ENCODE measurements around the gene CTAGE1.

The CTAGE1 gene

GRCh38 chr18:22417496-22418188 is at the start of gene CTAGE1:
CTAGE1 (minus strand) TSS chr18:22417915; CDS start chr18:22417811, 104 bp downstream.
- Histone ChIP-seq H3K27me3 (ENCODE audit: control insufficient read depth, insufficient read depth, low read length) (no peaks in the 10 kb centered on the region), H3K9me3 (ENCODE audit: control insufficient read depth, insufficient read depth, low read length) (0 out of 2 replicates have a peak, but pooled peaks cover 3% of the 10 kb centered on the region), H3K4me3 (ENCODE audit: low read depth, low read length) (no peak within 1 kb of the TSS), H3K36me3 (ENCODE audit: control insufficient read depth, insufficient read depth, low read length) (no peaks in the 10 kb centered on the region), H3K27ac (ENCODE audit: low read depth, low read length) (no peak within 1 kb of the TSS), H3K4me1 (ENCODE audit: control insufficient read depth, insufficient read depth, low read length) (no peaks in the 10 kb centered on the region), H3K9ac (ENCODE audit: low read depth, low read length) (no peak within 1 kb of the TSS)

GRCh38 chr18:22466608-22467395 is 49.1 kb upstream of the CTAGE1 start:
- peaks cover 17% of the 10 kb centered on the region for H3K4me1 ChIP-seq (ENCODE audit: control insufficient read depth, insufficient read depth, low read length)
- no peaks in the 10 kb centered on the region for H3K9me3 ChIP-seq (ENCODE audit: control insufficient read depth, insufficient read depth, low read length)
- H3K27ac ChIP-seq (ENCODE audit: low read depth, low read length): no peak overlapping the region
- no peak overlapping the region for H3K9ac ChIP-seq (ENCODE audit: low read depth, low read length)
- no peaks in the 10 kb centered on the region for H3K36me3 ChIP-seq (ENCODE audit: control insufficient read depth, insufficient read depth, low read length)
- no peaks in the 10 kb centered on the region; the same call in 1 of the 2 replicates for H3K27me3 ChIP-seq (ENCODE audit: control insufficient read depth, insufficient read depth, low read length)
- H3K4me3 ChIP-seq (ENCODE audit: low read depth, low read length): no peak overlapping the region

- Histone ChIP-seq H3K27me3 (ENCODE audit: control insufficient read depth, insufficient read depth, low read length) (no peaks in the 10 kb centered on the region; the same call in 1 of the 2 replicates), H3K4me3 (ENCODE audit: low read depth, low read length) (no peak overlapping the region), H3K9me3 (ENCODE audit: control insufficient read depth, insufficient read depth, low read length) (no peaks in the 10 kb centered on the region), H3K4me1 (ENCODE audit: control insufficient read depth, insufficient read depth, low read length) (peaks cover 17% of the 10 kb centered on the region), H3K36me3 (ENCODE audit: control insufficient read depth, insufficient read depth, low read length) (no peaks in the 10 kb centered on the region), H3K27ac (ENCODE audit: low read depth, low read length) (no peak overlapping the region), H3K9ac (ENCODE audit: low read depth, low read length) (no peak overlapping the region)
Observed at GRCh38 chr18:22465859-22466457, 48.2 kb upstream of the CTAGE1 start.

GRCh38 chr18:22463076-22463475 is 45.4 kb upstream of the CTAGE1 start:
- H3K4me1 ChIP-seq (ENCODE audit: control insufficient read depth, insufficient read depth, low read length): no peaks in the 10 kb centered on the region
- H3K9me3 ChIP-seq (ENCODE audit: control insufficient read depth, insufficient read depth, low read length): no peaks in the 10 kb centered on the region
- no peaks in the 10 kb centered on the region; the same call in 1 of the 2 replicates for H3K27me3 ChIP-seq (ENCODE audit: control insufficient read depth, insufficient read depth, low read length)
- H3K36me3 ChIP-seq (ENCODE audit: control insufficient read depth, insufficient read depth, low read length): no peaks in the 10 kb centered on the region
- no peak overlapping the region for H3K4me3 ChIP-seq (ENCODE audit: low read depth, low read length)
- H3K27ac ChIP-seq (ENCODE audit: low read depth, low read length): no peak overlapping the region
- H3K9ac ChIP-seq (ENCODE audit: low read depth, low read length): no peak overlapping the region

- no peaks in the 10 kb centered on the region for H3K27me3 ChIP-seq (ENCODE audit: control insufficient read depth, insufficient read depth, low read length)
- H3K9me3 ChIP-seq (ENCODE audit: control insufficient read depth, insufficient read depth, low read length): no peaks in the 10 kb centered on the region
- H3K4me3 ChIP-seq (ENCODE audit: low read depth, low read length): no peak overlapping the region
- no peak overlapping the region for H3K27ac ChIP-seq (ENCODE audit: low read depth, low read length)
- no peaks in the 10 kb centered on the region for H3K36me3 ChIP-seq (ENCODE audit: control insufficient read depth, insufficient read depth, low read length)
- peaks cover 15% of the 10 kb centered on the region for H3K4me1 ChIP-seq (ENCODE audit: control insufficient read depth, insufficient read depth, low read length)
- H3K9ac ChIP-seq (ENCODE audit: low read depth, low read length): no peak overlapping the region
Observed at GRCh38 chr18:22459491-22459890, 41.8 kb upstream of the CTAGE1 start.

GRCh38 chr18:22457524-22457923 is 39.8 kb upstream of the CTAGE1 start:
- Histone ChIP-seq H3K36me3 (ENCODE audit: control insufficient read depth, insufficient read depth, low read length) (no peaks in the 10 kb centered on the region), H3K4me1 (ENCODE audit: control insufficient read depth, insufficient read depth, low read length) (peaks cover 15% of the 10 kb centered on the region), H3K27ac (ENCODE audit: low read depth, low read length) (no peak overlapping the region), H3K4me3 (ENCODE audit: low read depth, low read length) (no peak overlapping the region), H3K27me3 (ENCODE audit: control insufficient read depth, insufficient read depth, low read length) (no peaks in the 10 kb centered on the region), H3K9me3 (ENCODE audit: control insufficient read depth, insufficient read depth, low read length) (no peaks in the 10 kb centered on the region), H3K9ac (ENCODE audit: low read depth, low read length) (no peak overlapping the region)

GRCh38 chr18:22456547-22456946 is 38.8 kb upstream of the CTAGE1 start:
- no peak overlapping the region for H3K27ac ChIP-seq (ENCODE audit: low read depth, low read length)
- no peaks in the 10 kb centered on the region for H3K27me3 ChIP-seq (ENCODE audit: control insufficient read depth, insufficient read depth, low read length)
- no peak overlapping the region for H3K9ac ChIP-seq (ENCODE audit: low read depth, low read length)

GRCh38 chr18:22456116-22456480 is 38.4 kb upstream of the CTAGE1 start:
- Histone ChIP-seq H3K36me3 (ENCODE audit: control insufficient read depth, insufficient read depth, low read length) (no peaks in the 10 kb centered on the region), H3K27ac (ENCODE audit: low read depth, low read length) (no peak overlapping the region), H3K27me3 (ENCODE audit: control insufficient read depth, insufficient read depth, low read length) (no peaks in the 10 kb centered on the region), H3K4me3 (ENCODE audit: low read depth, low read length) (no peak overlapping the region), H3K9ac (ENCODE audit: low read depth, low read length) (no peak overlapping the region), H3K4me1 (ENCODE audit: control insufficient read depth, insufficient read depth, low read length) (peaks cover 22% of the 10 kb centered on the region), H3K9me3 (ENCODE audit: control insufficient read depth, insufficient read depth, low read length) (no peaks in the 10 kb centered on the region)

More at GRCh38 chr18:22456547-22456946, 38.8 kb upstream of the CTAGE1 start:
- Histone ChIP-seq H3K36me3 (ENCODE audit: control insufficient read depth, insufficient read depth, low read length) (no peaks in the 10 kb centered on the region), H3K4me3 (ENCODE audit: low read depth, low read length) (no peak overlapping the region), H3K9me3 (ENCODE audit: control insufficient read depth, insufficient read depth, low read length) (no peaks in the 10 kb centered on the region), H3K4me1 (ENCODE audit: control insufficient read depth, insufficient read depth, low read length) (peaks cover 19% of the 10 kb centered on the region)

- Histone ChIP-seq H3K36me3 (ENCODE audit: control insufficient read depth, insufficient read depth, low read length) (no peaks in the 10 kb centered on the region), H3K27me3 (ENCODE audit: control insufficient read depth, insufficient read depth, low read length) (no peaks in the 10 kb centered on the region), H3K27ac (ENCODE audit: low read depth, low read length) (no peak overlapping the region), H3K4me3 (ENCODE audit: low read depth, low read length) (no peak overlapping the region), H3K9me3 (ENCODE audit: control insufficient read depth, insufficient read depth, low read length) (no peaks in the 10 kb centered on the region), H3K9ac (ENCODE audit: low read depth, low read length) (no peak overlapping the region), H3K4me1 (ENCODE audit: control insufficient read depth, insufficient read depth, low read length) (peaks cover 22% of the 10 kb centered on the region)
Observed at GRCh38 chr18:22455425-22456115, 37.9 kb upstream of the CTAGE1 start.

GRCh38 chr18:22453315-22453714 is 35.6 kb upstream of the CTAGE1 start:
- Histone ChIP-seq H3K4me3 (ENCODE audit: low read depth, low read length) (no peak overlapping the region), H3K9me3 (ENCODE audit: control insufficient read depth, insufficient read depth, low read length) (no peaks in the 10 kb centered on the region), H3K9ac (ENCODE audit: low read depth, low read length) (no peak overlapping the region), H3K4me1 (ENCODE audit: control insufficient read depth, insufficient read depth, low read length) (peaks cover 22% of the 10 kb centered on the region), H3K27ac (ENCODE audit: low read depth, low read length) (no peak overlapping the region), H3K27me3 (ENCODE audit: control insufficient read depth, insufficient read depth, low read length) (no peaks in the 10 kb centered on the region), H3K36me3 (ENCODE audit: control insufficient read depth, insufficient read depth, low read length) (no peaks in the 10 kb centered on the region)

All from HUES48 (cell line).